Keratinocyte (primary cell): ENCODE measurements around the gene S100PBP. TPM values are rescaled to one million over a fixed set of nuclear protein-coding genes. Genes with fewer than 3 reads are reported as not detected.

Experiments
- DNase-seq: peaks from one replicate; pipeline ENCODE4 v3.0.0-alpha.2; 2011; ENCODE audit warnings: low read depth, missing footprints, low spot score
- FAIRE-seq: peaks from 2 replicates; lab custom pipeline; 2011; peaks lifted over from hg19 to GRCh38; lab: Jason Lieb, UNC
- H2AFZ ChIP-seq: 2 replicates; pipeline ENCODE4 v1.6.0; 2012; ENCODE audit warnings: low read length, control low read depth, inconsistent platforms; ENCODE audit not compliant: control insufficient read depth
- H3K27ac ChIP-seq: 2 replicates; pipeline ENCODE4 v1.5.1; 2011; ENCODE audit warnings: low read length; ENCODE audit not compliant: control insufficient read depth, insufficient read depth
- H3K27me3 ChIP-seq: 3 replicates; pipeline ENCODE4 v1.6.0; 2011; ENCODE audit warnings: low read length; ENCODE audit not compliant: control insufficient read depth, insufficient read depth; ENCODE audit errors: extremely low read depth
- H3K36me3 ChIP-seq, 2 experiments: 2 replicates in 1 of 2; 3 replicates in 1 of 2; pipeline ENCODE4 v1.5.1; 2011; ENCODE audit warnings: low read length in 2 of 2, mild to moderate bottlenecking in 1 of 2; ENCODE audit not compliant: control insufficient read depth in 2 of 2, insufficient read depth in 2 of 2; ENCODE audit errors: extremely low read depth in 1 of 2
- H3K4me1 ChIP-seq: 3 replicates; pipeline ENCODE4 v1.5.1; 2011; ENCODE audit warnings: low read length; ENCODE audit not compliant: control insufficient read depth, insufficient read depth; ENCODE audit errors: extremely low read depth
- H3K4me2 ChIP-seq: 3 replicates; pipeline ENCODE4 v1.6.0; 2011; ENCODE audit warnings: low read depth, low read length; ENCODE audit not compliant: control insufficient read depth, insufficient read depth; ENCODE audit errors: extremely low read depth
- H3K4me3 ChIP-seq, 3 experiments: fragments of 200-600 bp in 1 of 3; sonication (generic) in 1 of 3; 2 replicates in 2 of 3; 3 replicates in 1 of 3; pipeline ENCODE4 v1.5.1; 2011 to 2016; ENCODE audit warnings: low read length in 3 of 3, mild to moderate bottlenecking in 3 of 3, control low read depth in 2 of 3, inconsistent platforms in 1 of 3, low read depth in 1 of 3, mixed read lengths in 1 of 3, mixed run types in 1 of 3, moderate library complexity in 1 of 3; ENCODE audit not compliant: control insufficient read depth in 2 of 3, insufficient read depth in 2 of 3; ENCODE audit errors: extremely low read depth in 1 of 3
- H3K79me2 ChIP-seq: 2 replicates; pipeline ENCODE4 v1.6.0; 2012; ENCODE audit warnings: low read length; ENCODE audit not compliant: control insufficient read depth, insufficient read depth
- H3K9ac ChIP-seq: 3 replicates; pipeline ENCODE4 v1.6.0; 2011; ENCODE audit warnings: low read length; ENCODE audit not compliant: control insufficient read depth, insufficient read depth; ENCODE audit errors: extremely low read depth
- H3K9me1 ChIP-seq: 3 replicates; pipeline ENCODE4 v1.6.0; 2011; ENCODE audit warnings: low read length; ENCODE audit not compliant: control insufficient read depth, insufficient read depth; ENCODE audit errors: extremely low read depth
- H3K9me3 ChIP-seq: 2 replicates; pipeline ENCODE4 v1.5.1; 2012; ENCODE audit warnings: low read depth, low read length; ENCODE audit not compliant: control insufficient read depth
- H4K20me1 ChIP-seq: 3 replicates; pipeline ENCODE4 v1.6.0; 2011; ENCODE audit warnings: low read length; ENCODE audit not compliant: control insufficient read depth, insufficient read depth; ENCODE audit errors: extremely low read depth
- EZH2 ChIP-seq: IDR thresholded peaks from one replicate; pipeline ENCODE4 v1.6.1; 2012; ENCODE audit warnings: inconsistent platforms, mild to moderate bottlenecking, low read length, moderate library complexity
- dilution Hi-C: fragments of 300-500 bp; cut with MboI; formaldehyde crosslinking; loops from one replicate; pipeline ENCODE4 v1.7.0; 2020; ENCODE audit warnings: low sequenced_read_pairs; ENCODE audit not compliant: extremely low pct_ligation_motif_present
- polyA plus RNA-seq, 5 experiments: library from polyadenylated mRNA; depleted of rRNA in 3 of 5; stranded (reverse) in 3 of 5; stranded (forward) in 1 of 5; unstranded in 1 of 5; fragments of >200 nt; gene quantifications; 1 replicate in 1 of 5; 2 replicates in 3 of 5; 3 replicates in 1 of 5; pipeline versions ENCODE4 v1.2.1 to v1.2.3, GENCODE V29; 2011 to 2012; ENCODE audit warnings: missing spikeins in 2 of 5, low read depth in 1 of 5, low replicate concordance in 1 of 5
- TF ChIP-seq, protein P1 (sequence below), 3 experiments: IDR thresholded peaks in 1 of 3; conservative IDR thresholded peaks in 1 of 3; optimal IDR thresholded peaks in 1 of 3; 2 replicates in 2 of 3; 3 replicates in 1 of 3; pipeline versions ENCODE3 to v1.5.1; 2011; ENCODE audit warnings: low read length in 3 of 3, mild to moderate bottlenecking in 3 of 3, moderate library complexity in 2 of 3, control low read depth in 1 of 3, inconsistent platforms in 1 of 3; ENCODE audit not compliant: insufficient read depth in 2 of 3; ENCODE audit errors: extremely low read depth in 1 of 3

Gene S100PBP
- polyA plus RNA-seq, 1 donor (not counting 4 experiments of a cell fraction or from before 2014, with no cell fraction given): 29.0 TPM

DNA sequence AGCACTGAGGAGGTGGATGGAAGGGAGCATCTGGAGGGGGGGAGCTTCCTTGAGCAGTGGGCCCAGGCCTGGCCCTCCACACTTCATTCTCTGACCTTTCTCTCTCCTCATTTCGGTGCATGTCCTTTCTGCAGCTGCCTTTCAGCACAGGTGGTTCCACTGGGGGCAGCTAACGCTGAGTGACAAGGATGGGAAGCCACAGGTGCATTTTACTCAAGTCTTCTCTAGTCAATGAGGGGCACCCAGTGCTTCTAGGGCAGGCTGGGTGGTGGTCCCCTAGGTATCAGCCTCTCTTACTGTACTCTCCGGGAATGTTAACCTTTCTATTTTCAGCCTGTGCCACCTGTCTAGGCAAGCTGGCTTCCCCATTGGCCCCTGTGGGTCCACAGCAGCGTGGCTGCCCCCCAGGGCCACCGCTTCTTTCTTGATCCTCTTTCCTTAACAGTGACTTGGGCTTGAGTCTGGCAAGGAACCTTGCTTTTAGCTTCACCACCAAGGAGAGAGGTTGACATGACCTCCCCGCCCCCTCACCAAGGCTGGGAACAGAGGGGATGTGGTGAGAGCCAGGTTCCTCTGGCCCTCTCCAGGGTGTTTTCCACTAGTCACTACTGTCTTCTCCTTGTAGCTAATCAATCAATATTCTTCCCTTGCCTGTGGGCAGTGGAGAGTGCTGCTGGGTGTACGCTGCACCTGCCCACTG lies 43.5 kb upstream of the S100PBP start:
- Histone ChIP-seq H3K27me3 (no peaks in the 10 kb centered on the region), H3K36me3 (peaks cover 32 to 36% of the 10 kb centered on the region in 2 experiments), H3K79me2 (no peaks in the 10 kb centered on the region), H3K4me1 (peaks cover 26% of the 10 kb centered on the region), H3K27ac (peak overlapping the region; percentile 19), H3K9me3 (no peaks in the 10 kb centered on the region), H4K20me1 (peaks cover 3% of the 10 kb centered on the region), H3K4me2 (no peak overlapping the region), H3K9ac (no peak overlapping the region), H2AFZ (no peak overlapping the region), H3K4me3 (no peak overlapping the region), H3K9me1 (no peaks in the 10 kb centered on the region)
- no peak for DNase-seq
- no peak for FAIRE-seq
- TF ChIP-seq, protein P1, sequence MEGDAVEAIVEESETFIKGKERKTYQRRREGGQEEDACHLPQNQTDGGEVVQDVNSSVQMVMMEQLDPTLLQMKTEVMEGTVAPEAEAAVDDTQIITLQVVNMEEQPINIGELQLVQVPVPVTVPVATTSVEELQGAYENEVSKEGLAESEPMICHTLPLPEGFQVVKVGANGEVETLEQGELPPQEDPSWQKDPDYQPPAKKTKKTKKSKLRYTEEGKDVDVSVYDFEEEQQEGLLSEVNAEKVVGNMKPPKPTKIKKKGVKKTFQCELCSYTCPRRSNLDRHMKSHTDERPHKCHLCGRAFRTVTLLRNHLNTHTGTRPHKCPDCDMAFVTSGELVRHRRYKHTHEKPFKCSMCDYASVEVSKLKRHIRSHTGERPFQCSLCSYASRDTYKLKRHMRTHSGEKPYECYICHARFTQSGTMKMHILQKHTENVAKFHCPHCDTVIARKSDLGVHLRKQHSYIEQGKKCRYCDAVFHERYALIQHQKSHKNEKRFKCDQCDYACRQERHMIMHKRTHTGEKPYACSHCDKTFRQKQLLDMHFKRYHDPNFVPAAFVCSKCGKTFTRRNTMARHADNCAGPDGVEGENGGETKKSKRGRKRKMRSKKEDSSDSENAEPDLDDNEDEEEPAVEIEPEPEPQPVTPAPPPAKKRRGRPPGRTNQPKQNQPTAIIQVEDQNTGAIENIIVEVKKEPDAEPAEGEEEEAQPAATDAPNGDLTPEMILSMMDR (optimal IDR thresholded peaks at IDR 0.05 in 1 of 3, IDR thresholded peaks at IDR 0.05 in 1 of 3, conservative IDR thresholded peaks at IDR 0.05 in 1 of 3; ENCODE audit: extremely low read depth in 1 of 3, insufficient read depth in 2 of 3, low read length in 3 of 3): no peak
- TF ChIP-seq EZH2: no peak
- dilution Hi-C loops: no loop called here

DNA sequence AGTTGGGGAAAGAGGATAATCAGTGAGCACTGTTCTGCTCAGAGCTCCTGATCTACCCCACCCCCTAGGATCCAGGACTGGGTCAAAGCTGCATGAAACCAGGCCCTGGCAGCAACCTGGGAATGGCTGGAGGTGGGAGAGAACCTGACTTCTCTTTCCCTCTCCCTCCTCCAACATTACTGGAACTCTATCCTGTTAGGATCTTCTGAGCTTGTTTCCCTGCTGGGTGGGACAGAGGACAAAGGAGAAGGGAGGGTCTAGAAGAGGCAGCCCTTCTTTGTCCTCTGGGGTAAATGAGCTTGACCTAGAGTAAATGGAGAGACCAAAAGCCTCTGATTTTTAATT lies 43.0 kb upstream of the S100PBP start:
- Histone ChIP-seq H3K9me3 (no peaks in the 10 kb centered on the region), H3K79me2 (no peaks in the 10 kb centered on the region), H3K4me1 (peaks cover 21% of the 10 kb centered on the region), H3K9me1 (no peaks in the 10 kb centered on the region), H2AFZ (no peak overlapping the region), H3K27ac (peak overlapping the region; percentile 19), H3K36me3 (peaks cover 37% of the 10 kb centered on the region in 2 experiments), H4K20me1 (peaks cover 3% of the 10 kb centered on the region), H3K27me3 (no peaks in the 10 kb centered on the region), H3K9ac (no peak overlapping the region), H3K4me3 (no peak overlapping the region), H3K4me2 (no peak overlapping the region)
- no peak for TF ChIP-seq EZH2
- TF ChIP-seq, protein P1 (optimal IDR thresholded peaks at IDR 0.05 in 1 of 3, IDR thresholded peaks at IDR 0.05 in 1 of 3, conservative IDR thresholded peaks at IDR 0.05 in 1 of 3; ENCODE audit: extremely low read depth in 1 of 3, insufficient read depth in 2 of 3, low read length in 3 of 3): no peak
- FAIRE-seq: no peak
- dilution Hi-C loops: no loop called here
- DNase-seq: no peak
